ENCODE results near the gene CWC25.

DNA sequence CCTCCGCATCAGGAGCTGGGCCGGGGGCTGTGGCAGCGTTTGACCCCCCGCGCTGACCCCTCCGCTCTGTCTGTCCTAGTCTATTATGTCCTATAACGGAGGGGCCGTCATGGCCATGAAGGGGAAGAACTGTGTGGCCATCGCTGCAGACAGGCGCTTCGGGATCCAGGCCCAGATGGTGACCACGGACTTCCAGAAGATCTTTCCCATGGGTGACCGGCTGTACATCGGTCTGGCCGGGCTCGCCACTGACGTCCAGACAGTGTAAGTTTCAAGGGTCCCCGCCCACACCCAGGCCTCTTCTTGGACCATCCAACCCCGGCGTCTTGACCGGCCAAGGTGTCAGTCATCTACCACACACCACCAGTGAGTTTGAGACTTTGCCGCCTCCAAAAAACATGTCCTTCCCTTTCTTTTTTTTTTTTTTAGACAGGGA is 72.0 kb downstream of the CWC25 start:
- TF ChIP-seq, protein P1, sequence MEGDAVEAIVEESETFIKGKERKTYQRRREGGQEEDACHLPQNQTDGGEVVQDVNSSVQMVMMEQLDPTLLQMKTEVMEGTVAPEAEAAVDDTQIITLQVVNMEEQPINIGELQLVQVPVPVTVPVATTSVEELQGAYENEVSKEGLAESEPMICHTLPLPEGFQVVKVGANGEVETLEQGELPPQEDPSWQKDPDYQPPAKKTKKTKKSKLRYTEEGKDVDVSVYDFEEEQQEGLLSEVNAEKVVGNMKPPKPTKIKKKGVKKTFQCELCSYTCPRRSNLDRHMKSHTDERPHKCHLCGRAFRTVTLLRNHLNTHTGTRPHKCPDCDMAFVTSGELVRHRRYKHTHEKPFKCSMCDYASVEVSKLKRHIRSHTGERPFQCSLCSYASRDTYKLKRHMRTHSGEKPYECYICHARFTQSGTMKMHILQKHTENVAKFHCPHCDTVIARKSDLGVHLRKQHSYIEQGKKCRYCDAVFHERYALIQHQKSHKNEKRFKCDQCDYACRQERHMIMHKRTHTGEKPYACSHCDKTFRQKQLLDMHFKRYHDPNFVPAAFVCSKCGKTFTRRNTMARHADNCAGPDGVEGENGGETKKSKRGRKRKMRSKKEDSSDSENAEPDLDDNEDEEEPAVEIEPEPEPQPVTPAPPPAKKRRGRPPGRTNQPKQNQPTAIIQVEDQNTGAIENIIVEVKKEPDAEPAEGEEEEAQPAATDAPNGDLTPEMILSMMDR (optimal IDR thresholded peaks at IDR 0.05 in 1 of 3, IDR thresholded peaks at IDR 0.05 in 1 of 3, conservative IDR thresholded peaks at IDR 0.05 in 1 of 3; ENCODE audit: extremely low read depth in 1 of 3, insufficient read depth in 2 of 3, low read length in 3 of 3), result no peak
- TF ChIP-seq EZH2 (IDR thresholded peaks at IDR 0.05; ENCODE audit: low read length), result no peak
